SHP77 (cell line): ENCODE results near the gene TRIM34.
"Not testable (repeated sequence)": the region's sequence is repeated elsewhere in the genome, so short reads cannot be mapped to it uniquely, and the experiment has no call there.

Source experiments
- DNase-seq, 2 experiments: peaks; one replicate each; lab custom pipeline; 2025; lab: John Stamatoyannopoulos, UW

Gene TRIM34, protein sequence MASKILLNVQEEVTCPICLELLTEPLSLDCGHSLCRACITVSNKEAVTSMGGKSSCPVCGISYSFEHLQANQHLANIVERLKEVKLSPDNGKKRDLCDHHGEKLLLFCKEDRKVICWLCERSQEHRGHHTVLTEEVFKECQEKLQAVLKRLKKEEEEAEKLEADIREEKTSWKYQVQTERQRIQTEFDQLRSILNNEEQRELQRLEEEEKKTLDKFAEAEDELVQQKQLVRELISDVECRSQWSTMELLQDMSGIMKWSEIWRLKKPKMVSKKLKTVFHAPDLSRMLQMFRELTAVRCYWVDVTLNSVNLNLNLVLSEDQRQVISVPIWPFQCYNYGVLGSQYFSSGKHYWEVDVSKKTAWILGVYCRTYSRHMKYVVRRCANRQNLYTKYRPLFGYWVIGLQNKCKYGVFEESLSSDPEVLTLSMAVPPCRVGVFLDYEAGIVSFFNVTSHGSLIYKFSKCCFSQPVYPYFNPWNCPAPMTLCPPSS

DNA sequence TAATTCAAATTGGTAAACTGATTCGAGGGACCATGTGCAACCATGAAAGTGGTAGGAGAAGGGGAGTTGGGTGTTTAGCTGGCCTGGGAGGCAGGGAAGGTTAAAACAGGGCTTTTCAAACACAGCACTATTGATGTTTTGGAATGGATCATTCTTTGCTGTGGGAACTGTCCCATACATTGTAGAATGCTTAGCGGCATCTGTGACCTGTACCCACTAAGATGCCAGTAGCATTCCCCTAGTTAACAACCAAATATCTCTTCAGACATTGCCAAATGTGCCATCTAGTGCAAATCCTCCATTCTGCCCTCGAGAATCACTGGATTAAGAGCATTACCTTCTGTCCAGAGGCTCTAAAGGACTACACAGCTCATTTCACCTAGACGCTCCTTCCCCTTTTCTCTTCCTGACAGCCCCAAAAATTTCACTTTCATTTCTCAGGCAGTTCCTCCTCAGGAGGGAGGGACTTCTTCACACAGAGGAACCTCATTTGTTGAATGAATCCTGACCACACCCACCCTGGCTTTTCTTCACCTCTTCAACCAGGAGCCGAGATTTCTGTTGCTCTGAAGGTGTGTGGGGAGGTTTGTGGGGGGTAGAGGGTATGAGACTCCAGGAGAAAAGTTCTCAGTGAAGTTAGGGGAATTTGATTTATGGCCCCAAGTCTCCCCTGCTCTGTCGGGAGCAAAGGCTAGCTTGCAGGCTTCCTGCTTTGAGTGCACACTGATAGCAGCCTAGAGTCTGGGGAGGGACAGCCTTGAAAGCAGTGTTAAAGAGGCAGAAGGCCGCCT, at the start of gene TRIM34:
Gene TRIM34 (plus strand): TSS at position 513 of the 791 bp plus-strand sequence. CDS start 7,331 bp downstream, outside the sequence.
- no peak for DNase-seq

DNA sequence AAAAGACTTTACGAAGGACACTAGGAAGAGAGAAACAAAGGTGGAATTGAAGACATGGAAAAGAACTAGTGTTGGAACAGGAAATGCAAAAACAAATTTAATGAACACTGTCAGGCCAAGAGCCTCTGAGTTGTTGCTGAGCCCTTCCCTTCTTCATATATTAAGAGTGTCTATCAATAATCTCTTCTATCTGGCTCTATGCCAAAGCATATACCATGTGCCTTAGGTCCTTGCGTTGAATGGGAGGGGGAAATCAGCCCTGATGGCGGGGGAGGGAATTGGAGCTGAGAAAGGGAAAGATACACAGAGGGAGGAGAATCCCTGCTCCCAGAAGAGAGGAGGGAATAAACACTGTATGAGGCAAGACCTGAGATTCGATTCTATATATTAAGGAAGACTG, 49.6 kb upstream of the TRIM34 start:
- DNase-seq, result no peak

DNA sequence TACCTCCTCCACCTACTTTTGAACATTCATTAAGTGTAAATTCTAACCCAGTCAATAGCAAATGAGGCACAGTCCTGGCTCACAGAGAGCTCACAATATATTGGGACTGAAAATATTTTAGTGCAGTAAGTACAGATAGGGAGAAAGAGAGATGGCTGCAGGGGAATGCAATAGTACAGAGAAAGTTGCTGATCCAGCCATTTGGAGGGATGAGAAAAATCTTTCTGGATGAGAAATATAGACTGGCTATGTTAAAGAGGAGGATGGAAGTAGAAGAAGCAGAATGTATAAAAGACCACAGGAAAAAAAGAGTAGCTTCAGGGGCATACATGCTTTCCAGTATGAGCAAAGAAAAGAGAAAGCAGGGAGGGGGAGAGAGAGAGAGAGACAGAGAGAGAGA, 47.7 kb upstream of the TRIM34 start:
- no peak for DNase-seq

DNA sequence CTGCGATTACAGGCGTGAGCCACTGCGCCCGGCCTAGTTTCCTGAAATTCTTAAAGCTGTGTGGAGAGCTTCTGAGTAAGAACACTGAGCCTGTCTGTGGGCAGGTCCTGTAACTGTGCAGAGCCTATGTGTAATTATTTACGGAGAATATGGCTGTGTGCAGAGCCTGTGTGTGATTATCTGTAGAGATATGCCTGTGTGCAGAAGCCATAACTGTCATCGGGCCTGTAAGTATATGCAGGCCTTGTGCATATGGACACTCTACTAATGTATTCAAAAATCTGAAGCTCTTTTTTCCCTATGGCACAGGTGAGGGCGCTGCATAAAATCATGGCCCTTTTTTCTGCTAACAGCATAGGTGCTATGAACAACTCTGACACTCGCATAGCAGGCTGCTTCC, 44.2 kb upstream of the TRIM34 start, which contains the start of gene OR52B6:
Gene OR52B6 (plus strand): TSS at position 301 of the 400 bp plus-strand sequence. CDS start 0 bp downstream, at position 301.
- DNase-seq, result no peak

DNA sequence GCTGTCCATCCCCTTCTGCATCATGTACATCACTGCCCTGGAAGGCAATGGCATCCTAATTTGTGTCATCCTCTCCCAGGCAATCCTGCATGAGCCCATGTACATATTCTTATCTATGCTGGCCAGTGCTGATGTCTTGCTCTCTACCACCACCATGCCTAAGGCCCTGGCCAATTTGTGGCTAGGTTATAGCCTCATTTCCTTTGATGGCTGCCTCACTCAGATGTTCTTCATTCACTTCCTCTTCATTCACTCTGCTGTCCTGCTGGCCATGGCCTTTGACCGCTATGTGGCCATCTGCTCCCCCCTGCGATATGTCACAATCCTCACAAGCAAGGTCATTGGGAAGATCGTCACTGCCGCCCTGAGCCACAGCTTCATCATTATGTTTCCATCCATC, 43.8 kb upstream of the TRIM34 start:
- no peak for DNase-seq

DNA sequence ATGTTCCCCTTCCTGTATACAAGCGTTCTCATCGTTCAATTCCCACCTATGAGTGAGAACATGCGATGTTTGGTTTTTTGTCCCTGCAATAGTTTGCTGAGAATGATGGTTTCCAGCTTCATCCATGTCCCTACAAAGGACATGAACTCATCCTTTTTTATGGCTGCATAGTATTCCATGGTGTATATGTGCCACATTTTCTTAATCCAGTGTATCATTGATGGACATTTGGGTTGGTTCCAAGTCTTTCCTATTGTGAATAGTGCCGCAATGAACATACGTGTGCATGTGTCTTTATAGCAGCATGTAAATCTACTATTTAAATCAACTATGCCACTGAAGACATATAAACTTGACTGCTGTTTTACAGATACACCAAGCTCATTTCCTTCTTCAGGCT, 40.3 kb upstream of the TRIM34 start:
- DNase-seq, result not testable (repeated sequence)

DNA sequence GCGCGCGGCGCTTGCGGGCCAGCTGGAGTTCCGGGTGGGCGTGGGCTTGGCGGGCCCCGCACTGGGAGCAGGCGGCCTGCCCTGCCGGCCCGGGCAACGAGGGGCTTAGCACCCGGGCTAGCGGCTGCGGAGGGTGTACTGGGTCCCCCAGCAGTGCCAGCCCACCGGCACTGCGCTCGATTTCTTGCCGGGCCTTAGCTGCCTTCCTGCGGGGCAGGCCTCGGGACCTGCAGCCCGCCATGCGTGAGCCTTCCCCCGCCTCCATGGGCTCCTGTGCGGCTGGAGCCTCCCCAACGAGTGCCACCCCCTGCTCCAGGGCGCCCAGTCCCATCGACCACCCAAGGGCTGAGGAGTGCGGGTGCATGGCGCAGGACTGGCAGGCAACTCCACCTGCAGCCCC, 34.9 kb upstream of the TRIM34 start:
- DNase-seq, result not testable (repeated sequence)

DNA sequence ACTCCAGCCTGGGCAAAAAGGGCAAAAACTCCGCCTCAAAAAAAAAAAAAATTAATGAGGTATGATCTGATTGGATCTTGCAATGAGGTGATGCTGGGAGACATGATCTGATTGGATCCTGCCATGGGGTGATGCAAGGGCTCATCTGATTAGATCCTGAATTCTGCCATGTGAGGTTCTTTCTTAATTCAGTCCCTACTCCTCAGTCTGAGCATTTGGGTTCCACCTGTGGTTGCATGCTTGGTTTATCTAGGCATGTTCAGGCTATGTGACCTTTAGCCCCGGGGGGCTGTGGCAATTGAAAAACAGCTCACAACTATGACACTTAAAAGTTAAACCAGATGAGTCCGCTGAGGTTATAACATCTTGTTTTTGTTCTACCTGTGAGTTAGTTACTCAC, 33.2 kb upstream of the TRIM34 start:
- no peak for DNase-seq

DNA sequence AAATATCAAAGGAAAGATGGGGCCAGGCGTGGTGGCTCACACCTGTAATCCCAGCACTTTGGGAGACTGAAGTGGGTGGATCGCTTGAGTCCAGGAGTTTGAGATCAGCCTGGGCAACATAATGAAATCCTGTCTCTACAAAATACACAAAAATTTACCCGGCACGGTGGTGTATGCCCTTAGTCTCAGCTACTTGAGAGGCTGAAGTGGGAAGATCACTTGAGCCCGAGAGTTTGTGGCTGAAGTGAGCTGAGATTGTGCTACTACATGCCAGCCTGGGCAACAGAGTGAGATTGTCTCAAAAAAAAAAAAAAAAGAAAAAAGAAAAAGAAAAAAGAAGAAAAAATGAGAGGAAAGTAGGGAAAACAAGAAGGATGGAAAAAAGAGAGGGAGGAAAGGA, 32.2 kb upstream of the TRIM34 start:
- DNase-seq, result no peak

DNA sequence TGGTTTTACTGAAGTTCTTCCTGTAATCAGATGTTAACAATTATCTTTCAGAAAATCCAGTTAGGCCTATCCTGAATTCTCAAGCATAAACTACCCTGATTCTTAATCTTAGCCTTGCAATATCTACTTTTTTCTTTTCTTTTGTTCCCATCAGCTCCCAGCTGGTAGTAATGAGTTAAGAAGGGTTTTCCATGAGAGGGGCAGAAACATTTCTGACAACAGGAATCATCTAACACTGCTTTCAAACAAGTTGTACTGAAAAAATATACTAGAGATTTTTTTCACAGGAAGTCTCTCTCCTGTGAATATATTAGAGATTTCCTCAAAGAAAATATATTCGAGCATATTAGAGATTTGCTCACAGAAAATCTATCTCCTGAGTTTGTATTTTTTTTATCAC, 31.7 kb upstream of the TRIM34 start:
- DNase-seq, result no peak

DNA sequence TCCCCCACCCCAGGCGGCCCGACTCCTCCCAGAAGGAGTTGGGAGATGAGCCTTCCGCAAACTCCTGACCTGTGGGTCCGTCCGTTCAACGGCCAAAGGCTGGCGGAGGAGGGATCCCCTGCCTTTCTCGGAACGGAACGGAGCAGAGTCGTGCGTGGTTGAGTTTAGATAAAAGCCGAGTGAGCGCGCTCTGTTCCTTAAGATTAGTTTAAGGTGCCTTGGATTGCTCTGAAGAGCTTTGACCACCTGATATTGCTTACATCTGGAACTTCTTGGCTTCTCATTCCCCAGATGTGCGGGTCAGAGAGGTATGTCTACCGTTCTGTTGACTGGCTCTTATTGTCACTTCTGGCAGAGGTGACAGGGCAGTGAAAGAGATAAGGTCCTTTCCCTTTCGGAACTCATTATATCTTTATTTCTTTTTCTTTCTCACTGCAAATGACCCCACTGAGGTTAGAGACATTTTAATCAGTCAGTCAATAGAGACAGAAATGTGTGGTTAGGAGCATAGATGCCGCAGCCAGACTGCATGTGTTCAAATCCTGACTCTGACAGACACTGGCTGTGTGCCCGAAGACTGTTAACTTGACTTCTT, 28.1 kb upstream of the TRIM34 start, which contains the start of gene TRIM6:
Gene TRIM6 (plus strand): TSS at position 31 of the 595 bp plus-strand sequence. CDS start 261 bp downstream, at position 292.
- DNase-seq, result no peak

DNA sequence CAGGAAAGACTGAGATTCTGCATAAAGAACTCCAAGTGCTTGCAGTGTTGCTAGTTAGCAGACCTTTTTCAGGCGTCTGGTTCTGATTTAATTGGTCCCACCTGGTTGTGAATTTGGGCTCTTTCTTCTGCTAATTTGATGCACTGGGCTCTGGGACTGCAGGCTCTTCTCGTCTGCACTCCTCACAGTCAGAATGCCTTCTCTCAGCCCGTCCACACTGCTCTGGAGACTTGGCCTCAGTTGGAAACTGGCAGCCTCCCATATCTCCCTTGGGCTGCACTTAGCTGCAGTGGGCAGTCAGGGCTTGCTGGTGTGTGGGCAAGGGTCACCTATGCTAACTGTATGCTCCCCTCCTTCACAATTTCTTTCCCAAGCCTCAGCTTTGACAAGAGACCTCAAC, 26.8 kb upstream of the TRIM34 start:
- no peak for DNase-seq

DNA sequence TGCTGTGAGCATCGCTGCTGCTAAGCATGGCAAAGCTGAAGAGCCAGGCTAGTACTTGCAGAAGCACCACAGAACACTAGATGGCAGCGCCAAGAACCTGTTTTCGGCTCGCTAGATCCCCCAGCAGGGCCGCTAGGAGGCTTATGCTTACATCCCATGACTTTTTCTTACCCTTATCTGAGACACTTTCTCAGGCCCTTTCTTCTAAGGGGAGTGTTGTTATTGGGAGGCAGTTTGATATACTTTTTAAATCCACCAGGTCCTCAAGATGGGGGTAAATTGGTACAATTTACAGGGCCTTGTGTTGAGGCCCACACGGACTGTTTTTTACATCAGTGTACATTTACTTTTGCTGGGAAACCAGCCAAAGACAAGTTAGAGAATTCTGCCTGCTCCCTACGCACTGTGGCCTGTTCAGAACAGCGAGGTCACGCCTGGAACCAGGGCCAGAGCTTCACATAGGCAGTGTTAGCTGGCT, 24.4 kb upstream of the TRIM34 start:
- DNase-seq, result peak in 1 of 2 experiments; percentile 30

DNA sequence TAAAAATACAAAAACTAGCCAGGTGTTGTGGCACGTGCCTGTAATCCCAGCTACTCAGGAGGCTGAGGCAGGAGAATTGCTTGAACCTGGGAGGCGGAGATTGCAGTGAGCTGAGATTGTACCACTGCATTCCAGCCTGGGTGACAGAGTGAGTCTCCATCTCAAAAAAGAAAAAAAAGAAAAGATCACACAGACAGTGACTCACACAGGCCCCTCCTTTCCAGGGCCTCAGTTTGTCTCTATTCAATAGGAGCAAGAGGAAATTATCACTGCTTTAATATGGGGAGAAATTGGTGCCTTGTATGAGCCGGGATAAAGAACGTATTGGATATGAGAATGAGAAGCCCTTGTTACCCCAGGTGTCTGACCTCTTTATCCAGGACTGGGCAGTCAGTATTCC, 22.0 kb upstream of the TRIM34 start:
- DNase-seq, result not testable (repeated sequence)

DNA sequence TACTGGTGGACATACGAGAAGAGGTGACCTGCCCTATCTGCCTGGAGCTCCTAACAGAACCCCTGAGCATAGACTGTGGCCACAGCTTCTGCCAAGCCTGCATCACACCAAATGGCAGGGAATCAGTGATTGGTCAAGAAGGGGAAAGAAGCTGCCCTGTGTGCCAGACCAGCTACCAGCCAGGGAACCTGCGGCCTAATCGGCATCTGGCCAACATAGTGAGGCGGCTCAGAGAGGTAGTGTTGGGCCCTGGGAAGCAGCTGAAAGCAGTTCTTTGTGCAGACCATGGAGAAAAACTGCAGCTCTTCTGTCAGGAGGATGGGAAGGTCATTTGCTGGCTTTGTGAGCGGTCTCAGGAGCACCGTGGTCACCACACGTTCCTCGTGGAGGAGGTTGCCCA, 21.5 kb upstream of the TRIM34 start:
- no peak for DNase-seq

DNA sequence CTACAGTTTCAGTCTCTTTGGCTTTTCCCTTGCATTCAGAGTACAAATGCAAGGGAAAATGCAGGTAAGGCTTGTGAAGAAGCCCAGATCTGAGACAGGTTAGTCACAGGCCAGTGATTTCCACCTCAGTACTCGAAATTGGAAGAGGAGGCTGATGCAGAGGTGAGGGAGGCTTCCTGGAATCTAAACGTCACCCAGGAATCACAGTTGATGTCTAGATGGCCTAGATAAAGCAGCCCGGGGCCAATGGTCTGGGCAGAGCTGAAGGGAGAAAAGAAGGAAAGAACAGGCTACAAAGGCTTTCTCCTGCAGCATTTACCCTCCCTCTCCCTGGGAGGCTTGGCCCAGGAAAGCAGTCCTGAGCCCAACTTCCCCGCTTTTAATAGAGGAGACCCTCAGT, 19.9 kb upstream of the TRIM34 start:
- no peak for DNase-seq

DNA sequence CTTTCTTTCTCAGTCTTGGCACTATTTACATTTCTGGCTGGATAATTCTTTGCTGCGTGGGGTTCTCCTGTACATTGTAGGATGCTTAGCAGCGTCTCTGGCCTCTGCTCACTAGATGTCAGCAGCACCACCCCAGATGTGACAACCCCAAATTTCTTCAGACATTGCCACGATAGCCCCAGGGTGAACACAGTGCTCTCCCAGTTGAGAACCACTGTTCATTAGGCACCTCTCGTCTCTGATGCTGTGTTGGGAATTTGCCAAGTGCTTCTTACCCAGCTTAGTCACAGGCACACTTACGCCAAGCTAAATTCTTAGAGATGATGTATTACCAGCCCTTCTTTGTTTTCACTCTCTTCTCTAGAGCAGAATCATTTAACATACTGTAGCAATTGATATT, 19.0 kb upstream of the TRIM34 start:
- DNase-seq, result no peak

DNA sequence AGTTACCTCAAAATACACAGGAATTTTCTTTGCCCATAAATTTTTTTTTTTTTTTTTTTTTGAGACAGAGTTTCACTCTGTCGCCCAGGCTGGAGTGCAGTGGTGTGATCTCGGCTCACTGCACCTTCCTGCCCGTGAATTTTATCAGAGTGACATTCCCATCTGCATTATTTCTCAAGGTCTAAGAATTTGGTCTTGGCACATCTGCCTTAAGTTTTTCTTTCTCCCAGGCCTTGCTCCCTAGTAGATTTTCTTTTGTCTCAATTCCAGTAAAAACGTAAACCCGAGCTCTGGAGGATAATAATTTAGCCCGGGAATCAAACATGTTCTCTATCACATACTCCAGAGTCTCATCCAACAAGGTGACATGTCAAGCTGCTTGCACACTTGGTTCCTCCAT, 16.0 kb upstream of the TRIM34 start:
- DNase-seq, result no peak

DNA sequence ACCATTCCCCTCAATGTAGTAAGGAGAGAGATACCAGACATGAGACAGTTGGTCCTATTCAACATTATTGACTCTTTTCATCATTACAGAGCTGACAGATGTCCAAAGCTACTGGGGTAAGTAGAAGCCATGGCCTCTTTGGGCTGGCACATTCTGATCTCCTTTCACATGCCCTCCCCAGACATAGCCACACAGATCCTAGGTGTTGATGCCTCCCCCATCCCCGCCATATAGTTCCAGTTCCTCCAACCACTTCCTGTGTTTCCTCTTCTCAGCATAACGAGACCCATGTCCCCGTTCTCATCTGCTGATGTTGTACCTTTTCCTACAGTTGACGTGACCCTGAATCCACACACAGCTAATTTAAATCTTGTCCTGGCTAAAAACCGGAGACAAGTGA, 14.4 kb upstream of the TRIM34 start:
- DNase-seq, result no peak

DNA sequence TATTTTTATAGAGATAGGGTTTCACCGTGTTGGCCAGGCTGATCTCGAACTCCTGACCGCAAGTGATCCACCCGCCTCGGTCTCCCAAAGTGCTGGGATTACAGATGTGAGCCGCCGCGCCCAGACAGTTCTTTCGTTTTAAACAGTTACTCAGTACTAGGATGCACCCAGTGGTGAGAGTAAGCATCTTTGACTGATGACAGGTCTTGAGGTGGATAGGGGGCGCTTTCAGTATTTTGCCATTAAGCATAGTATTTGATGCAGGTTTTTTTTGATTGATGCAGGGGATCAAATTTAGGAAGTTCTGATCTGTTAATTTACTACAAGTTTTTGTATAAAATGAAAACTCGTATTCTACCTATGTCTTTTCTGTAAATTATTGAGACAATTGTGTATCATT, 13.2 kb upstream of the TRIM34 start:
- DNase-seq, result no peak

DNA sequence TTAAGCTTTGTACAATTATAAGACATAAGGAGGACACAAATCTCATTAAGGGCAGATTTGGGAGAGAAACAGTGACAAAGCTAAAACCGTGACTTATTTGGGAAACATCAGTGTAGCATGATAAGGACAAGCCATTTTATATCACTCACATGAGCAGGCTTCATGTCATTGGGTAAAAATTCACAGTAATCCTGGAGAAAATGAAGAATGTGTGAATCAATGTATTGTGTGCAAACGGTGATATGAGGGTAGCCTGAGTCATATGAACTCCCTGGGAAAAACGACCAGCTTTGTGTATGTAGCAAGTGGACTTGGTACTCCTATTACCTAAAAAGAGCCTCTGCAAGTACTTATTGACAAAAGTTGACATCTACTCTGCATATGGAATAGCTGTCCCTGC, 6.0 kb upstream of the TRIM34 start:
- no peak for DNase-seq
